NCI-H748 treated with DMSO at 0.1 percent for 48 hours (cell line): Measurements from ENCODE around the gene SLC4A3.

Experiments
- DNase-seq: peaks from one replicate; lab custom pipeline; 2025; lab: John Stamatoyannopoulos, UW

Gene SLC4A3

GRCh38 chr2:219633276-219634065 is 6.0 kb downstream of the SLC4A3 start:
- no peak for DNase-seq

DNA sequence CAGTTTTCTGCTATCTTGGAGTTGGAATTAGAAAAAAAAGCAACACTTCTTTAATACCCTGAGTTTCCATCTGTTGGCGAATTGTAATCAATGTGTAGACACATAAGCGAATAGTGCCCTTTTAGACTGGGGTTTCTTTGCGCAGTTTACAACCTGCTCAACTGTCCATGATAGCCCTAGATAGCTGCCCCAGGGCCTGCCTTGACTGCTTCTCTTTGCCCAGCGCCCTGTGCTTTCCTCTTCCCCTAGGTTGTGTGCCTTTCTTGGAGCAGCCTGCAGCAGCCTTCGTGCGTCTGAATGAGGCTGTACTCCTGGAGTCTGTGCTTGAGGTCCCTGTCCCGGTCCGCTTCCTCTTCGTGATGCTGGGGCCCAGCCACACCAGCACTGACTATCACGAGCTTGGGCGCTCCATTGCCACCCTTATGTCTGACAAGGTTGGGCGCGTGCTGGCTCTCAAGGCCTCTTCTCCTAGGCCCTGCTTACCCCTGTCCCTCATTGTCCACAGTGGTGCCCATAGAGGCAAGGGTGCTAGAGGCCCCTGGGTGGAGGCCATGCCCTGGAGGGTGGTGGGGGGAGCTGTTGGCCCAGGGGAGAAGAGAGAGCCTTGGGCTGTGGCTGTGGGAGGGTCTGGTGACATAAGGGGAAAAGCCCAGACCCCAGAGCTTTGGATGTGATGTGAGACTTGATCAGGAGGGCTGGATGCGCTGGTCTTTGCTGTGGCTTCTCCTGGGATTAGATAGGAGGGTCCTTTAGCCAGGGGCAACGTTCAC is 6.9 kb downstream of the SLC4A3 start:
- no peak for DNase-seq

- no peak for DNase-seq
These were observed 7.7 kb downstream of the SLC4A3 start for GRCh38 chr2:219634951-219635751.

DNA sequence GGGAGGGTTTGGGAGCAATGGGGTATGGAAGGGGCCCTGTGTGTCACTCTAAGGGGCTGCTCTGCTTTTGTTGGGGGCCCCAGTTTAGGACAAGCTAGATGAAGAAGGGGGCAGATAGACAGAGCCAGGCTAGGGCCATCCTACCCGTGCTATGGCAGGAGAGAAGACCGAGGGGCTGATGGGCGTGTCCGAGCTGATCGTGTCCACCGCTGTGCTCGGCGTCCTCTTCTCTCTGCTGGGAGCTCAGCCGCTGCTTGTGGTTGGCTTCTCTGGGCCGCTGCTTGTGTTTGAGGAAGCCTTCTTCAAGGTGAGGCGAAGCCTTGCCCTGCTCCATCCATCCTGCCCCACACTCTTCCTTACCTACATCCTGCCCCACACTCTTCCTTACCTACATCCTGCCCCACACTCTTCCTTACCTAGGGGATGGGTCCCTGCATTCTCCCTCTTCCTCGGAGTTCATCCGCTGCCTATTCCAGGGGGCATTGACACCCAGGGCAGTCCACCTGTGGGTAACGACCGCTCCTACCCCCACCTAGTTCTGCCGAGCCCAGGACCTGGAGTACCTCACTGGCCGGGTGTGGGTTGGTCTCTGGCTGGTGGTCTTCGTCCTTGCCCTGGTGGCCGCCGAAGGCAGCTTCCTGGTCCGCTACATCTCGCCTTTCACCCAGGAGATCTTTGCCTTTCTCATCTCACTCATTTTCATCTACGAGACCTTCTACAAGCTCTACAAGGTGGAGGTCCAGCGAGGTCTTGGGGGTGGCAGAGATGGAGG is 8.9 kb downstream of the SLC4A3 start:
- no peak for DNase-seq

DNA sequence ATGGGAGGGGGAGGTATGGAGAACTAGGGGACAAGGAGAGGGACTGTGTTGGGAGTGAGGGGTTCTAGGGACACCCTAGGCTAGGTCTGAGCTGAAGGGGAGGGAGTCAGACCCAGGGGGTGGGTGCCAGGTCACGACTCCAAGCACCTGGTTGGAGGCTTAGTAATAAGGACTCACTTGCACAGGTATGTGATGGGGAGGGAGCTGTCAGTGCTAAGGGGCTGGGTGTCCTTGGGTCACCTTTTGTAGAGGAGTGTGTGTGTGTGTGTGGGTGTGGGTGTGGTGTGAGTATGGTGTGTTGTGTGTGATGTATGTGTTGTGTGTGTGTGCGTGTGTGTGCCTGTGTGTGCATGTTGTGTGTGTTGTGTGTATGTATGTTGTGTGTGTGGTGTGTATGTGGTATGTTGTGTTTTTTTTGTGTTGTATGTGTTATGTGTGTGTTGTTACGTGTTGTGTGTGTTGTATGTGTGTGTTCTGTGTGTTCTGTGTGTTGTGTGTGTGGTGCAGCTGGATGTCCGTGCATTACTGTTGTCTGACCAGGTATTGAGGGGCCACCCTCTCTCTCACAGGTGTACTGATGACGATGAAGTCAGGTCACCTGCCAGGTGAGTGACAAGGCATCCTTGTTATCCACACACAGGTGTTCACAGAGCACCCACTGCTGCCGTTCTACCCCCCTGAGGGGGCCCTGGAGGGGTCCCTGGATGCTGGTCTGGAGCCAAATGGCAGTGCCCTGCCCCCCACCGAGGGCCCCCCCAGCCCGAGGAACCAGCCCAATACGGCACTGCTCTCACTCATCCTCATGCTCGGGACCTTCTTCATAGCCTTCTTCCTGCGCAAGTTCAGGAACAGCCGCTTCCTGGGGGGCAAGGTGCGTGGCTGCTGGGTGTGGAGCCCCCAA is 9.8 kb downstream of the SLC4A3 start:
- DNase-seq, result no peak

DNA sequence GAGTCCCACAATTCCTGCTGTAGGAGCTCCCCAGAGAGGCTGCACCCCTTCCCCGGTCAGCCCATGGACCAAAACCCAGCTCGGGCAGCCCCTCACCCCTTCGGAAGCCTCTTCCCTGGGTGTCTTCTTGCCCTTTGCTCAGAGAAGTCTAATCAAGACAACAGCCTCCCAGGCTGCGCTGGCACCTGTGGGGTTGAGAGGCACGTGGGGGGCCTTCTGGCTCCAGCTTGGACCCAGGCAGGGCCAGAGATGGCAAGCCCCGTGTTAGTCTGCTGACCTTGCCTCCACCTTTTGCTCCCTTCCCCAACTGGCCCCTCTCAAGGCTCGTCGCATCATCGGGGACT is 10.4 kb downstream of the SLC4A3 start:
- DNase-seq, result no peak

GRCh38 chr2:219638217-219638947 is 11.0 kb downstream of the SLC4A3 start:
- no peak for DNase-seq

GRCh38 chr2:219638948-219639755 is 11.7 kb downstream of the SLC4A3 start:
- no peak for DNase-seq

DNA sequence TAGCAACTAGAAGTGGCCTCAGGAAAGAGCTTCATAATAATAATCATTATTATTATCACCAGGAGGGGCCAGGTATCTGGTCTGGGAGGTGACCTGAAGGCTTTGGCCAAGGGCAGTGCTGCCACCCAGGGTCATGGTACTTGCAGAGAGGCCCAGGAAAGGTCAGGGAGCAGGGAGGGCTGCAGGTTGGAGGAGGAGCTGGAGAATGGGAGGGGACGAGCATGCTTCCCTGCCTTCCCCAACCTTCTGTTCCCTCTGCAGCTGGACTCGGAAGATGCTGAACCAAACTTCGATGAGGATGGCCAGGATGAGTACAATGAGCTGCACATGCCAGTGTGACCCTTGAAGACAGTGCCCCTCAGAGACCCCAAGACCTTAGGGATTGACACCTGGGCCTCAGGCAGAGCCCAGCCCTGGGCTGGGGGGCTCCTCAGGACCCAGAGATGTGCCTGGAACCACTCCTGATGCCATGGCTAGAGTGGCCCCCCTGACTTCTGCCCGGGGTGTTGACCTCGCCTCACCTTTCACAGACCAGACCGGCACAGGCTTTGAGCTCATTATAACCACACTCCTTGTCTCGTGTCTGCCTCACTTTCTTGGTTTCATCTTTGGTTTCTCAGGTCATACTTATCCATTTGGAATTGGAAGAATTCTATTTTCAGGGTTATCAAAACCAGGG is 14.1 kb downstream of the SLC4A3 start:
- DNase-seq, result no peak

DNA sequence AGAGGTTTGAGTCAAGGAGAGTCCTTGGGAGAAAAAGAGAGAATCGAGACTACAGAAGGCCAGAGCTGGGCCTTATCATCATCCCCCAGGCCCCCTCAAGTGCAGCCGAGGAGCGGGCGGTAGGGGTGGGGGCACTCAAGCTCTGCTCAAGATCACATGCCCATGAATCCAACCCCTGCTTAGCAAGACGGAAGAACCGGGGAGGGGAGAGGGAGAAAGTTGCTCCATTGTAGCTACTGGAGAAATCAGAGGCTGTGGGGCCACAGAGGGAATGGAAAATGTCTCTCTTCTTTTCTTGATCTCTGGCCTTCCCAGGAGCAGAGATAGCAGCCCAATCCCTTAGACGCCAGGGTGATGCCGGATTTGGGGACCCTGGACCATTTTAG is 14.6 kb downstream of the SLC4A3 start:
- no peak for DNase-seq

DNA sequence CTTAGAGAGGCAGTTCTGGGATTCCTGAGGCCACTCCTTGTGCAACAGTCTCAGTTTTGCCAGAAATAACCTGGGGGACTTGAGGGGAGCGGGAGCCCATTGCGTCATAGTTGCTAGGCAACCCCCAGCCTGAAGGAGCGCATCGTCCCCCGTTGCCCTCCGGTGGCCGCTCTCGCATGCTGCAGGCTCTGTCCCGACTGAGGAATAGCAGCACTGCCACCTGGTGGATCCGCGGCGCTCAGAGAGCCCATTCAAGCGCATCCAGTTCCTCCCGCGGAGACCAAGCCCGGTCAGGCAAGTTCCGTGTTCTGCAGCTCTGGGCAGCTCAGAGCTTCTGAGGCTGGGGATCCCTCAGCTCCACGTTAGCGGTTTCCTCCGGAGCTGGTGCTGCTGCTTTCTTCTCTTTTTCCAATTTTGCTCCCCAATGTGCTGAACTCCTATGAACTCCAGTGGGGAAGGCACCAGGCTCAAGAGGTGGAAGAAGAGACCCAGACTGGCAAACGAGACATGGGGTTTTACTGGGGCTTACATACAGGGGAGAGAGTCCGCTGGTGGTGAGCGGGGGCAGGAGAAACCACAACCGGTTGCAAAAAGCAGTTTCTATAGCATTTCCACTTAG is 15.1 kb downstream of the SLC4A3 start:
- peak; percentile 91 for DNase-seq

GRCh38 chr2:219643084-219643473 is 15.6 kb downstream of the SLC4A3 start:
- DNase-seq, result no peak

- no peak for DNase-seq
These were observed 16.5 kb downstream of the SLC4A3 start for GRCh38 chr2:219643788-219644398.

DNA sequence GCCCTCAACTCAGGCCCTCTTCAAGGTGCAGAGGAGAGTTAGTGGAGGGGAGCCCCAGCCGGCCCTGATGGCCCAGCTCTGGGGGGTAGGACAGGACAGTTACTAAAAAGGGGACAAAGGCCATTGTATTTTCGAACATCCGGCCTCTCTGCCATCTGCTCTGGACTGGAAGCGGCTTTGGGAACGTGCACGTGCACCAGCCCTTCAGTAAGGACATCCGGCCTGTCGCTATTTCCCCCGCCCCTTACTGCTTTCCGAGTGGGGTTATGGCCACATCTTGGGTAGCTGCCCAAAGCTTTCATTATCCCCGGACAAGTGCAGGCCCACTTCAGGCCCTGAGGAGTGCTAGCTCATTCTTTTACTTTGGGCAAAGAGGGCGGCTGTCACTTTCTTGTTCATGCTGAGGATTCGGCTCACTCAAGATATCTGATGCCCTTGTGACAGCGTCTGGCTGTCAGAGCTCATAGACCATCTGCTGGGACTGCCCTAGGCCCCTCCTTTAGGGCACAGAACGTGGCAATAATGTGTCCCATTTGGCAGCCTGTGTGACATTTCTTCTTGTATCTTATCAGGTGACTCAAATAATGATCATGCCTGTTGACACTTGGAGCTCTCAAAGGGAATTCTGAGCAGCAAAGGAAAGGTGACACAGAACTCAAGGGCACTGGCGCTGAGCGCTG is 17.5 kb downstream of the SLC4A3 start:
- no peak for DNase-seq

DNA sequence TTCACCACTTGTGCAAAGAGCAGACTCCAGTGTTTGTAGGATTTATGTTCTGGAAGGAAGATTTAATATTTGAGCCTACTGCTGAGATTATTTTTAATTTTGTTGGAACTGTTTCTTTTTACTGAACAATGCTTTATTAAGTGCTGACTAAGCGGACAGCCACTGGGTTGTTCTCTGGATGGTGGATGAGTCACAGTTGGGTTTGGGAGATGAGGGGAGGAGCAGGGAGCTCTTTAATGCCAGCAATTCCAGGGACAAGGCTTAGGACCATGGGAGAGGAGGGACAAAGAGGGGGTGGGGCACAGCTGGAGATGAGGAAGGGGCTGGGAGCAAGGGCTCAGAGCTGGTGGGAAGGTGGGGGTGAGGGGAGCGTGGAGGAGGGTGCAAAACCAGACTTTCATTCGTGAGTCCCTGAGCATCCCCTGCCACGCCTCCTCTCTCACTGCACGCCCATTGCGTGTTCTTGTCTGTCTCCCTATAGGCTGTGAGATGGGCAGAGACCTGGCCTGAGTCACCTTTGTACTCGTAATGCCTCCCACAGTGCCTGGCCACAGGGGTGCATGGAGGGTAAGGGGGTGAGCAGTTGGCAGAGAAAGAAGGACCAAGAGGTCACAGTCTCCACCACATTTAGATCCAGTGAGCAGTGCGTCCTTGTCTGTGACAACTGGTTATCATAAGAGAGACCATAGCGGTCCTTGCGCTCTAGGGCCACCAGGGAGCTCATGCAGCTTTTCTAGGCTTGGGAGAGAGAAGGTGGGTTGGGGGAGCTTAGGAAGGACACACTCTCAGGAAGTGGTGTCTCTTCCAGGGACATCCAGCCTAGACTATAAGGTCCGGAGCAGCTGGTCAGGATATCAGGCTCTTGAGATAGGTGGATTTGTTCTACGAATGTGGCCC is 18.4 kb downstream of the SLC4A3 start:
- no peak for DNase-seq

- no peak for DNase-seq
These were observed 20.7 kb downstream of the SLC4A3 start for GRCh38 chr2:219648176-219648575.
